ENCODE results near the gene ZNF865. TPM values are rescaled to one million over a fixed set of nuclear protein-coding genes. Genes with fewer than 3 reads are reported as not detected.

The ZNF865 gene
- total RNA-seq, 1 experiment from 2014 or later: 16.2 TPM

- Histone ChIP-seq H4K20me1 (ENCODE audit: insufficient read depth) (no peaks in the 10 kb centered on the region; the same call in 1 of the 2 replicates), H2AFZ (ENCODE audit: low read depth, low read length, poor library complexity, severe bottlenecking) (no peak overlapping the region), H3K27me3 (ENCODE audit: insufficient read depth, low read length) (no peaks in the 10 kb centered on the region), H3K4me2 (ENCODE audit: low read length) (peak overlapping the region; percentile 79), H3K4me3 (replicated peaks in 1 of 2; ENCODE audit: low read depth in 1 of 2, low read length in 2 of 2) (peak overlapping the region; percentile 67 to 87), H3K9ac (ENCODE audit: low read length) (peak overlapping the region; percentile 99), H3K27ac (ENCODE audit: low read depth, low read length) (peak overlapping the region; percentile 85), H3K36me3 (ENCODE audit: control insufficient read depth in 1 of 2, insufficient read depth in 2 of 2, low read length in 2 of 2) (peaks cover 0 to 8% of the 10 kb centered on the region in 2 experiments; a peak in 1 of 4 replicates), H3K9me2 (ENCODE audit: insufficient read depth) (no peaks in the 10 kb centered on the region), H3K4me1 (ENCODE audit: control insufficient read depth in 1 of 2, insufficient read depth in 2 of 2, low read length in 2 of 2) (peaks cover 18 to 29% of the 10 kb centered on the region in 2 experiments; a peak in 3 of 4 replicates), H3K79me2 (ENCODE audit: insufficient read depth, low read length) (peaks cover 36% of the 10 kb centered on the region), H3K9me3 (ENCODE audit: control insufficient read depth in 1 of 2, insufficient read depth in 1 of 2, low read depth in 1 of 2, low read length in 2 of 2) (no peaks in the 10 kb centered on the region)
- peak; percentile 96 for DNase-seq (ENCODE audit: low read depth, low spot score)
- RAD21 ChIA-PET (ENCODE audit: low non-redundant PET in 1 of 2, low total read pairs in 2 of 2, uncharacterized antibody in 2 of 2, unreplicated experiment in 2 of 2): interaction anchor here (0.7 kb wide), 2 partner anchors 21 to 188 kb away, joined by 4 to 6 read pairs; no protein-coding TSS in a partner anchor
- POLR2A ChIA-PET: interaction anchor here (0.7 to 2.4 kb wide), 14 partner anchors 8 to 1786 kb away, joined by 3 to 15 read pairs (median 4); partner anchors contain the start of genes FIZ1, MYADM, PPP1R12C and TMEM238
- peak; percentile 51 for ATAC-seq
- TF ChIP-seq TCF7L2 (IDR thresholded peaks at IDR 0.05; ENCODE audit: borderline replicate concordance, extremely low read depth, insufficient read depth, insufficient read length) (peak; percentile 55), FOSL1 (IDR thresholded peaks at IDR 0.05; ENCODE audit: low read depth) (no peak), ELF1 (IDR thresholded peaks at IDR 0.05; ENCODE audit: borderline replicate concordance, low read depth) (peak; percentile 96; the same call in 1 of the 2 replicates), YY1 (IDR thresholded peaks at IDR 0.05; ENCODE audit: extremely low read depth, insufficient replicate concordance, low read depth, low read length) (peak; percentile 70), RAD21 (IDR thresholded peaks at IDR 0.05; ENCODE audit: low read depth) (no peak), CEBPB (IDR thresholded peaks at IDR 0.05; ENCODE audit: low read depth) (no peak), CBX3 (IDR thresholded peaks at IDR 0.05; ENCODE audit: low read depth) (no peak), POLR2AphosphoS5 (IDR thresholded peaks at IDR 0.05; ENCODE audit: low read depth, low read length) (peak; percentile 75), ZFX (IDR thresholded peaks at IDR 0.05) (no peak), SRF (IDR thresholded peaks at IDR 0.05; ENCODE audit: low read depth) (no peak)
- TF ChIP-seq, protein P1, sequence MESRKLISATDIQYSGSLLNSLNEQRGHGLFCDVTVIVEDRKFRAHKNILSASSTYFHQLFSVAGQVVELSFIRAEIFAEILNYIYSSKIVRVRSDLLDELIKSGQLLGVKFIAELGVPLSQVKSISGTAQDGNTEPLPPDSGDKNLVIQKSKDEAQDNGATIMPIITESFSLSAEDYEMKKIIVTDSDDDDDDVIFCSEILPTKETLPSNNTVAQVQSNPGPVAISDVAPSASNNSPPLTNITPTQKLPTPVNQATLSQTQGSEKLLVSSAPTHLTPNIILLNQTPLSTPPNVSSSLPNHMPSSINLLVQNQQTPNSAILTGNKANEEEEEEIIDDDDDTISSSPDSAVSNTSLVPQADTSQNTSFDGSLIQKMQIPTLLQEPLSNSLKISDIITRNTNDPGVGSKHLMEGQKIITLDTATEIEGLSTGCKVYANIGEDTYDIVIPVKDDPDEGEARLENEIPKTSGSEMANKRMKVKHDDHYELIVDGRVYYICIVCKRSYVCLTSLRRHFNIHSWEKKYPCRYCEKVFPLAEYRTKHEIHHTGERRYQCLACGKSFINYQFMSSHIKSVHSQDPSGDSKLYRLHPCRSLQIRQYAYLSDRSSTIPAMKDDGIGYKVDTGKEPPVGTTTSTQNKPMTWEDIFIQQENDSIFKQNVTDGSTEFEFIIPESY (IDR thresholded peaks at IDR 0.05; ENCODE audit: extremely low read depth, insufficient replicate concordance, low read length): peak; percentile 8
- TF ChIP-seq, protein P2, sequence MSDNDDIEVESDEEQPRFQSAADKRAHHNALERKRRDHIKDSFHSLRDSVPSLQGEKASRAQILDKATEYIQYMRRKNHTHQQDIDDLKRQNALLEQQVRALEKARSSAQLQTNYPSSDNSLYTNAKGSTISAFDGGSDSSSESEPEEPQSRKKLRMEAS (IDR thresholded peaks at IDR 0.05): peak; percentile 55; the same call in 1 of the 2 replicates
- TF ChIP-seq, protein P3, sequence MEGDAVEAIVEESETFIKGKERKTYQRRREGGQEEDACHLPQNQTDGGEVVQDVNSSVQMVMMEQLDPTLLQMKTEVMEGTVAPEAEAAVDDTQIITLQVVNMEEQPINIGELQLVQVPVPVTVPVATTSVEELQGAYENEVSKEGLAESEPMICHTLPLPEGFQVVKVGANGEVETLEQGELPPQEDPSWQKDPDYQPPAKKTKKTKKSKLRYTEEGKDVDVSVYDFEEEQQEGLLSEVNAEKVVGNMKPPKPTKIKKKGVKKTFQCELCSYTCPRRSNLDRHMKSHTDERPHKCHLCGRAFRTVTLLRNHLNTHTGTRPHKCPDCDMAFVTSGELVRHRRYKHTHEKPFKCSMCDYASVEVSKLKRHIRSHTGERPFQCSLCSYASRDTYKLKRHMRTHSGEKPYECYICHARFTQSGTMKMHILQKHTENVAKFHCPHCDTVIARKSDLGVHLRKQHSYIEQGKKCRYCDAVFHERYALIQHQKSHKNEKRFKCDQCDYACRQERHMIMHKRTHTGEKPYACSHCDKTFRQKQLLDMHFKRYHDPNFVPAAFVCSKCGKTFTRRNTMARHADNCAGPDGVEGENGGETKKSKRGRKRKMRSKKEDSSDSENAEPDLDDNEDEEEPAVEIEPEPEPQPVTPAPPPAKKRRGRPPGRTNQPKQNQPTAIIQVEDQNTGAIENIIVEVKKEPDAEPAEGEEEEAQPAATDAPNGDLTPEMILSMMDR (IDR thresholded peaks at IDR 0.05 in 2 of 3, conservative IDR thresholded peaks at IDR 0.05 in 1 of 3; ENCODE audit: borderline replicate concordance in 1 of 3, insufficient read depth in 1 of 3, low read depth in 2 of 3, low read length in 2 of 3): peak; percentile 97 to 100 (median 100)
- intact Hi-C loops (cut with micrococcal nuclease): loop anchor here (1.0 kb wide), 1 partner anchor 21 kb away; no protein-coding TSS in a partner anchor
- CTCF ChIA-PET: interaction anchor here (0.6 to 1.6 kb wide), 22 partner anchors 9 to 679 kb away, joined by 3 to 24 read pairs (median 4); partner anchors contain the start of genes FIZ1, ZNF581, ZNF628 and ZNF784
- BruUV-seq (replicated peaks): no TSS peak
Observed at GRCh38 chr19:55653651-55654322, 48.3 kb downstream of the ZNF865 start.
